HCT116 (cell line): ENCODE measurements around the gene CEND1. TPM values are rescaled to one million over a fixed set of nuclear protein-coding genes. Genes with fewer than 3 reads are reported as not detected.

Experiments
- ATAC-seq: fragments of 200-7000 bp; cut with Tn5 transposase; 2 replicates; pipeline ENCODE4 v1.9.1; 2020; ENCODE audit warnings: mild to moderate bottlenecking, moderate library complexity
- BruUV-seq: library from RNA; stranded (reverse); fragments of 400-500 nt; replicated peaks from 2 replicates; lab custom pipeline; 2021; lab: Mats Ljungman, UMichigan
- CTCF ChIA-PET: fragments of 300-600 bp; sonication (Branson Sonifier 250); formaldehyde crosslinking; loops from one replicate; lab custom pipeline; 2021; ENCODE audit warnings: antibody characterized with exemption; lab: Charles Lee
- POLR2A ChIA-PET: fragments of 300-600, 350-600 bp; sonication (Branson Sonifier 250); formaldehyde crosslinking; loops from one replicate; lab custom pipeline; 2021; ENCODE audit warnings: antibody characterized with exemption; lab: Charles Lee
- RAD21 ChIA-PET, 2 experiments: fragments of 300-600 bp; sonication (Branson Sonifier 250); formaldehyde crosslinking; loops; one replicate each; lab custom pipeline; 2023; ENCODE audit warnings: low total read pairs in 2 of 2; ENCODE audit not compliant: uncharacterized antibody in 2 of 2, unreplicated experiment in 2 of 2, low non-redundant PET in 1 of 2; lab: Charles Lee
- DNase-seq: peaks from one replicate; pipeline ENCODE4 v3.0.0-alpha.2; 2010; ENCODE audit warnings: low read depth, low spot score
- H2AFZ ChIP-seq: fragments of 200-600 bp; shearing (Covaris generic), sonication (generic); 2 replicates; pipeline ENCODE4 v1.6.1; 2017; ENCODE audit warnings: low read depth, mixed run types, mixed read lengths, antibody characterized with exemption, low read length; ENCODE audit not compliant: poor library complexity, severe bottlenecking
- H3K27ac ChIP-seq: 2 replicates; pipeline ENCODE4 v1.5.1; 2012; ENCODE audit warnings: low read depth, low read length
- H3K27me3 ChIP-seq: fragments of 200-600 bp; sonication (generic); 2 replicates; pipeline ENCODE4 v1.6.1; 2016; ENCODE audit warnings: mixed run types, low read length, mixed read lengths; ENCODE audit not compliant: insufficient read depth
- H3K36me3 ChIP-seq, 2 experiments: fragments of 200-500 bp in 1 of 2; fragments of 200-600 bp in 1 of 2; sonication (Bioruptor generic) in 1 of 2; sonication (generic) in 1 of 2; 2 replicates each; pipeline versions ENCODE4 v1.5.1 to v1.6.1; 2014 to 2016; ENCODE audit warnings: low read length in 2 of 2, inconsistent platforms in 1 of 2, mixed read lengths in 1 of 2, mixed run types in 1 of 2; ENCODE audit not compliant: insufficient read depth in 2 of 2, control insufficient read depth in 1 of 2
- H3K4me1 ChIP-seq, 2 experiments: fragments of 200-600 bp in 1 of 2; sonication (generic) in 1 of 2; 2 replicates each; pipeline versions ENCODE4 v1.5.1 to v1.6.1; 2012 to 2017; ENCODE audit warnings: low read length in 2 of 2, inconsistent platforms in 1 of 2, mild to moderate bottlenecking in 1 of 2, mixed read lengths in 1 of 2, mixed run types in 1 of 2, moderate library complexity in 1 of 2; ENCODE audit not compliant: insufficient read depth in 2 of 2, control insufficient read depth in 1 of 2
- H3K4me2 ChIP-seq: fragments of 200-600 bp; sonication (generic); 2 replicates; pipeline ENCODE4 v1.6.1; 2017; ENCODE audit warnings: mixed run types, low read length, mixed read lengths
- H3K4me3 ChIP-seq, 2 experiments: fragments of 200-600 bp in 1 of 2; sonication (generic) in 1 of 2; replicated peaks in 1 of 2; 2 replicates each; pipeline ENCODE4 v1.5.1; 2011 to 2016; ENCODE audit warnings: low read length in 2 of 2, control low read depth in 1 of 2, low read depth in 1 of 2, mild to moderate bottlenecking in 1 of 2, mixed read lengths in 1 of 2, mixed run types in 1 of 2
- H3K79me2 ChIP-seq: fragments of 200-600 bp; sonication (generic); 2 replicates; pipeline ENCODE4 v1.6.1; 2017; ENCODE audit warnings: mild to moderate bottlenecking, mixed run types, low read length, moderate library complexity, mixed read lengths; ENCODE audit not compliant: insufficient read depth
- H3K9ac ChIP-seq: fragments of 200-600 bp; sonication (generic); 2 replicates; pipeline ENCODE4 v1.6.1; 2016; ENCODE audit warnings: low read length, mixed read lengths
- H3K9me2 ChIP-seq: fragments of 200-600 bp; sonication (generic), shearing (Covaris generic); 2 replicates; pipeline ENCODE4 v1.6.1; 2017; ENCODE audit warnings: mixed run types, mild to moderate bottlenecking, moderate library complexity; ENCODE audit not compliant: insufficient read depth
- H3K9me3 ChIP-seq, 2 experiments: fragments of 200-500 bp in 1 of 2; fragments of 200-600 bp in 1 of 2; sonication (Bioruptor generic) in 1 of 2; sonication (generic) in 1 of 2; 2 replicates each; pipeline ENCODE4 v1.6.1; 2014 to 2017; ENCODE audit warnings: low read length in 2 of 2, mixed read lengths in 2 of 2, inconsistent platforms in 1 of 2, low read depth in 1 of 2, mild to moderate bottlenecking in 1 of 2, mixed run types in 1 of 2, moderate library complexity in 1 of 2; ENCODE audit not compliant: control insufficient read depth in 1 of 2, insufficient read depth in 1 of 2
- H4K20me1 ChIP-seq: fragments of 200-600 bp; sonication (generic), shearing (Covaris generic); 2 replicates; pipeline ENCODE4 v1.6.1; 2017; ENCODE audit warnings: mixed run types, mild to moderate bottlenecking, moderate library complexity; ENCODE audit not compliant: insufficient read depth
- CBX3 ChIP-seq: IDR thresholded peaks from 2 replicates; pipeline ENCODE4 v1.6.1; 2012; ENCODE audit warnings: low read depth
- CEBPB ChIP-seq: IDR thresholded peaks from 2 replicates; pipeline ENCODE4 v1.6.1; 2012; ENCODE audit warnings: low read depth
- ELF1 ChIP-seq: IDR thresholded peaks from 2 replicates; pipeline ENCODE4 v1.6.1; 2012; ENCODE audit warnings: low read depth, borderline replicate concordance
- POLR2A ChIP-seq: IDR thresholded peaks from 2 replicates; pipeline ENCODE4 v1.7.0; 2011; ENCODE audit warnings: borderline replicate concordance; ENCODE audit not compliant: insufficient read depth, insufficient read length; ENCODE audit errors: extremely low read depth
- RAD21 ChIP-seq: IDR thresholded peaks from 2 replicates; pipeline ENCODE4 v1.6.1; 2012; ENCODE audit warnings: low read depth, mild to moderate bottlenecking
- SIN3A ChIP-seq: IDR thresholded peaks from 2 replicates; pipeline ENCODE4 v1.6.1; 2012; ENCODE audit warnings: low read depth
- SRF ChIP-seq: IDR thresholded peaks from 2 replicates; pipeline ENCODE4 v1.6.1; 2012; ENCODE audit warnings: low read depth
- ZFX ChIP-seq: fragments of 450-650 bp; IDR thresholded peaks from 2 replicates; pipeline ENCODE4 v1.6.1; 2017
- ZNF274 ChIP-seq: fragments of 200-500 bp; sonication (Bioruptor generic); IDR thresholded peaks from 2 replicates; pipeline ENCODE4 v1.6.1; 2014; ENCODE audit warnings: mild to moderate bottlenecking, low read depth, low read length, inconsistent platforms
- intact Hi-C: fragments of 100-400 bp; cut with micrococcal nuclease; formaldehyde crosslinking; loops from 2 replicates; pipeline ENCODE4 v1.10.0; 2022
- total RNA-seq: library from RNA; stranded (reverse); gene quantifications from one replicate; pipeline ENCODE4 v1.2.1, GENCODE V29; 2021; ENCODE audit not compliant: unreplicated experiment
- TF ChIP-seq, protein P1 (sequence below): IDR thresholded peaks from 2 replicates; pipeline ENCODE4 v1.6.1; 2012

Gene CEND1
- total RNA-seq, 1 experiment from 2014 or later = 0.27 TPM

DNA sequence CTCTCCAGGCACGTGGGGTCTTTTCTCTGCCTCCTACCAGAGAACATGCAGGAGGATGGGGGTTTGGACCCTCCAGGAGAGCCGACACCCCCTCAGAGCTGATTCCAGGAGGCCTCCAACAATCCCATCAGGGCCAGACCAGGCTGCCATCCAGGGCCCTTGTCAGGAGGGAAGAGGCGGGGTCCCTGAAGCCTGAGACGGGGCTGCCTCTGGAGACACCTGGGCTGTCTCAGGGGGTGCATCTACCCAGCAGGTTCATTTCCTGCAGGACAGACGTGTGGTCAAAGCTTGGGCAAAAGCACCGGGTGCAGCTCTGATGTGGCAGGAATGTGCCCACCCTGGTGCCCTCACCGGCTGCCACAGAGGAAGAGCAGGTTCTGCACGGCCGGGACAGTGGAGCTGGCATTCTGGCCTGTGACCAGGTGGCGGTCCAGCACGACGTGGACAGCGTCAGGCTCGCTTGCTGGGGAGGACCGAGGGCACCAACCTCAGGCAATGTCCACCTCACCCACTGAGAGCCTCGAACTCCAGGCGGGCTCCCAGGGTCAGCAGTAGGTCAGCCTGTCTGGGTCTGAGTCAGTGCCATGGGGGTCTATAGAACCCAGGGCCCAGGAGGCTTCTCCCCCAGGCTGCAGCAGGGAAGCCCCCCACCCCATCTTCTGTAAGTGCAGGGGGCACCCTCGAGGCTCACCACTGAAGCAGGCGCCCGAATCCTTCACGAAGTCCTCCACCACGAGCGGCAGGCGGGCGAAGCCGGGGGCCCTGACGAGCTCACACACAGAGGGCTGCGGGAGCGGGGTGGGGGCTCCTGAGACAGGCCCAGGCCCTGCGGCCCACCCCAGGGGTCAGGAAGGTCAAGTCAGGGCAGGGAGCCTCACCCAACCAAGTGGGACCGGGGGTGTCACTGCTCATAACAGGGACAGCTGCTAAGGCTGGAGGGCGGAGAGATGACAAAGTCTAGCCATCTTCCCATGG is 19.0 kb downstream of the CEND1 start:
- H3K4me2 ChIP-seq = no peak overlapping the region
- no peak for TF ChIP-seq SIN3A
- ChIA-PET RAD21 (no interaction called here), CTCF (no interaction called here), POLR2A (no interaction called here)
- peaks cover 8 to 19% of the 10 kb centered on the region in 2 experiments for H3K4me1 ChIP-seq
- H3K4me3 ChIP-seq = no peak overlapping the region
- H3K27me3 ChIP-seq = no peaks in the 10 kb centered on the region
- no peak for ATAC-seq
- no peaks in the 10 kb centered on the region for H4K20me1 ChIP-seq
- intact Hi-C loops = no loop called here
- BruUV-seq = no TSS peak
- H3K9ac ChIP-seq = no peak overlapping the region
- H3K79me2 ChIP-seq = peaks cover 52% of the 10 kb centered on the region
- H3K9me3 ChIP-seq = no peaks in the 10 kb centered on the region
- H3K36me3 ChIP-seq = peaks cover 24 to 57% of the 10 kb centered on the region in 2 experiments
- no peaks in the 10 kb centered on the region for H3K9me2 ChIP-seq
- no peak overlapping the region for H2AFZ ChIP-seq
- peak overlapping the region; percentile 18; the same call in 1 of the 2 replicates for H3K27ac ChIP-seq
- DNase-seq = no peak

DNA sequence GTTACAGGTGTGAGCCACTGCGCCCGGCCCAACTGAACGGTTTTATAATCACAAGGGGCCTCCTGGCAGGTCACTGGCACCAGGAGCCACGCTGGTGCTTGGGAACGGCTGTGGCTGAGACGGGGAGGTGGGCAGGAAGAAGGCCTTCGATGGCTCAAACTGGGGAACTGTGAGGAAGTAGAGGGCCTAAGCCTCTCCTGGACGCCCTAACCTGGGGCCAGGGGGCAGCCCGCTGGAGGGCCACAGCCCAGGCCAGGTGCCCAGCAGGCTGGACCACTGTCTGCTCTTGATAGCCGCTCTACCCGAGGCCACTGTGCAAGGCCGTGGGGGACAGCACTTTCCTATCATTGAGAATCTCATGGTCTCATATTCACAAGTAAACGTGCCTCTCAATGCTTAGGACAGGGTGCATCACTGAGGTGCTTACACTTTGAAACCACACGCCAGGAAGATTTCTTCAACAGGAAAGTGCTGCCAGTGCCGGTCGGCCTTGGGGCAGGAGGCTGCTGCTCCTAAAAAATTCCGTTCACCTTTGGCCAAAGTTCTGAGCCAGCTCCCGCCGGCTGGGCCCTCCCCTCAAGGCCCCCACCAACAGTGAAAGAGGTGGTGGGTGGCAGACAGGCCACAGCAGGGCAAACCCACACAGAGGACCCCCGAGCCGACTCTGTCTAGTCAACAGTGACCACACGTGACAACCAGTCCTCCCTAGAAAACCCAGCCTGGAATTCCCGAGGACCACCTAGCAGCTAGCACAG is 19.8 kb downstream of the CEND1 start:
- Histone ChIP-seq H3K4me2 (no peak overlapping the region), H3K4me1 (peaks cover under 1 to 15% of the 10 kb centered on the region in 2 experiments), H3K27me3 (no peaks in the 10 kb centered on the region), H3K9me3 (no peaks in the 10 kb centered on the region), H3K79me2 (peaks cover 43% of the 10 kb centered on the region), H3K9ac (no peak overlapping the region), H4K20me1 (no peaks in the 10 kb centered on the region; the same call in 1 of the 2 replicates), H3K36me3 (peaks cover 24 to 61% of the 10 kb centered on the region in 2 experiments), H3K27ac (no peak overlapping the region), H3K4me3 (no peak overlapping the region), H2AFZ (no peak overlapping the region), H3K9me2 (no peaks in the 10 kb centered on the region)
- intact Hi-C loops = no loop called here
- DNase-seq = no peak
- CTCF ChIA-PET = no interaction called here
- TF ChIP-seq SRF (no peak), CBX3 (no peak), ELF1 (no peak), ZNF274 (no peak), POLR2A (no peak), ZFX (no peak), CEBPB (no peak), SIN3A (no peak), RAD21 (no peak)
- TF ChIP-seq, protein P1, sequence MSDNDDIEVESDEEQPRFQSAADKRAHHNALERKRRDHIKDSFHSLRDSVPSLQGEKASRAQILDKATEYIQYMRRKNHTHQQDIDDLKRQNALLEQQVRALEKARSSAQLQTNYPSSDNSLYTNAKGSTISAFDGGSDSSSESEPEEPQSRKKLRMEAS = no peak
- ATAC-seq = no peak
- TSS peak; percentile 27 for BruUV-seq
- POLR2A ChIA-PET = no interaction called here
- RAD21 ChIA-PET = no interaction called here
